HG03066 (cell line): ENCODE measurements around the gene TES.
"Not testable (repeated sequence)": the region's sequence is repeated elsewhere in the genome, so short reads cannot be mapped to it uniquely, and the experiment has no call there.

Experiments
- ATAC-seq: cut with Tn5 transposase; IDR thresholded peaks from one replicate; pipeline ENCODE4 v1.9.1; 2021; ENCODE audit warnings: low read depth; ENCODE audit not compliant: unreplicated experiment

TES gene

GRCh38 chr7:116210345-116211005 lies at the start of gene TES:
TES (plus strand) TSS chr7:116210539; CDS start chr7:116210708, 169 bp downstream.
- ATAC-seq, result peak; percentile 73

GRCh38 chr7:116161728-116162127 lies 48.6 kb upstream of the TES start:
- ATAC-seq, result no peak

- ATAC-seq, result peak; percentile 36
These were observed 48.1 kb upstream of the TES start for GRCh38 chr7:116162254-116162653.

GRCh38 chr7:116162992-116163391 lies 47.3 kb upstream of the TES start:
- ATAC-seq, result no peak

- ATAC-seq, result no peak
These were observed 45.6 kb upstream of the TES start for GRCh38 chr7:116164552-116165306.

- ATAC-seq, result peak; percentile 59
These were observed 44.6 kb upstream of the TES start for GRCh38 chr7:116165717-116166116.

- ATAC-seq, result no peak
These were observed 44.2 kb upstream of the TES start for GRCh38 chr7:116166156-116166555.

- no peak for ATAC-seq
These were observed 43.2 kb upstream of the TES start for GRCh38 chr7:116167177-116167576.

- ATAC-seq, result no peak
These were observed 41.3 kb upstream of the TES start for GRCh38 chr7:116169060-116169459.

GRCh38 chr7:116170180-116170579 lies 40.2 kb upstream of the TES start:
- ATAC-seq, result no peak

GRCh38 chr7:116171094-116171493 lies 39.2 kb upstream of the TES start:
- ATAC-seq, result no peak

- ATAC-seq, result no peak
These were observed 38.0 kb upstream of the TES start for GRCh38 chr7:116172353-116172752.

- ATAC-seq, result peak; percentile 64
These were observed 37.0 kb upstream of the TES start for GRCh38 chr7:116173051-116174028.

GRCh38 chr7:116175095-116175494 lies 35.2 kb upstream of the TES start:
- not testable (repeated sequence) for ATAC-seq

- ATAC-seq, result no peak
These were observed 34.1 kb upstream of the TES start for GRCh38 chr7:116176226-116176625.

- ATAC-seq, result no peak
These were observed 33.3 kb upstream of the TES start for GRCh38 chr7:116177009-116177408.

- peak; percentile 93 for ATAC-seq
These were observed 30.0 kb upstream of the TES start for GRCh38 chr7:116180302-116180701.

GRCh38 chr7:116182023-116182422 lies 28.3 kb upstream of the TES start:
- ATAC-seq, result no peak

GRCh38 chr7:116185450-116185849 lies 24.9 kb upstream of the TES start:
- no peak for ATAC-seq

GRCh38 chr7:116185956-116186355 lies 24.4 kb upstream of the TES start:
- ATAC-seq, result no peak

- ATAC-seq, result no peak
These were observed 22.9 kb upstream of the TES start for GRCh38 chr7:116187400-116187799.
